ENCODE data around the gene STRN3.
"Not testable (repeated sequence)": the region's sequence is repeated elsewhere in the genome, so short reads cannot be mapped to it uniquely, and the experiment has no call there.

Gene STRN3

GRCh38 chr14:31026077-31026449 is at the start of gene STRN3:
Gene STRN3, minus strand, starts transcription at chr14:31026379. Its CDS starts 194 bp downstream, at chr14:31026185.
- no peak for DNase-seq (ENCODE audit: low spot score)

GRCh38 chr14:31075144-31075543 is 49.0 kb upstream of the STRN3 start:
- DNase-seq (ENCODE audit: low spot score) = no peak

GRCh38 chr14:31071151-31071550 is 45.0 kb upstream of the STRN3 start:
- no peak for DNase-seq (ENCODE audit: low spot score)

GRCh38 chr14:31070431-31070830 is 44.3 kb upstream of the STRN3 start:
- DNase-seq (ENCODE audit: low spot score) = no peak

- no peak for DNase-seq (ENCODE audit: low spot score)
These were observed 43.2 kb upstream of the STRN3 start for GRCh38 chr14:31069343-31069742.

- DNase-seq (ENCODE audit: low spot score) = no peak
These were observed 42.1 kb upstream of the STRN3 start for GRCh38 chr14:31068235-31068634.

GRCh38 chr14:31062908-31063307 is 36.7 kb upstream of the STRN3 start:
- DNase-seq (ENCODE audit: low spot score) = not testable (repeated sequence)

- no peak for DNase-seq (ENCODE audit: low spot score)
These were observed 34.2 kb upstream of the STRN3 start for GRCh38 chr14:31060253-31060875.

GRCh38 chr14:31059152-31059924 is 33.2 kb upstream of the STRN3 start:
- DNase-seq (ENCODE audit: low spot score) = no peak

GRCh38 chr14:31057701-31058364 is 31.7 kb upstream of the STRN3 start:
- no peak for DNase-seq (ENCODE audit: low spot score)

- DNase-seq (ENCODE audit: low spot score) = no peak
These were observed 30.9 kb upstream of the STRN3 start for GRCh38 chr14:31057035-31057434.

GRCh38 chr14:31052905-31053586 is 26.9 kb upstream of the STRN3 start:
- DNase-seq (ENCODE audit: low spot score) = not testable (repeated sequence)

- DNase-seq (ENCODE audit: low spot score) = no peak
These were observed 25.3 kb upstream of the STRN3 start for GRCh38 chr14:31051511-31051910.

GRCh38 chr14:31051023-31051422 is 24.8 kb upstream of the STRN3 start:
- DNase-seq (ENCODE audit: low spot score) = no peak

- DNase-seq (ENCODE audit: low spot score) = no peak
These were observed 21.3 kb upstream of the STRN3 start for GRCh38 chr14:31047503-31047902.

- no peak for DNase-seq (ENCODE audit: low spot score)
These were observed 19.4 kb upstream of the STRN3 start for GRCh38 chr14:31045501-31046080.

- DNase-seq (ENCODE audit: low spot score) = no peak
These were observed 17.2 kb upstream of the STRN3 start for GRCh38 chr14:31043379-31043778.

- not testable (repeated sequence) for DNase-seq (ENCODE audit: low spot score)
These were observed 16.7 kb upstream of the STRN3 start for GRCh38 chr14:31042893-31043292.

- DNase-seq (ENCODE audit: low spot score) = no peak
These were observed 16.1 kb upstream of the STRN3 start for GRCh38 chr14:31042300-31042699.

- DNase-seq (ENCODE audit: low spot score) = no peak
These were observed 12.5 kb upstream of the STRN3 start for GRCh38 chr14:31038521-31039166.

GRCh38 chr14:31037709-31038221 is 11.6 kb upstream of the STRN3 start:
- no peak for DNase-seq (ENCODE audit: low spot score)
